Mucosa of descending colon (tissue), 3 donors: Measurements from ENCODE around the gene MAP6. TPM values are rescaled to one million over a fixed set of nuclear protein-coding genes. Genes with fewer than 3 reads are reported as not detected.

Source experiments
- ATAC-seq: fragments of 200-7000 bp; cut with Tn5 transposase; one replicate; pipeline ENCODE4 v1.9.1; 2020; ENCODE audit warnings: mild to moderate bottlenecking, moderate library complexity
- DNase-seq, 3 donors: peaks; one replicate each; pipeline ENCODE4 v3.0.0-alpha.2; 2020
- H3K36me3 ChIP-seq: fragments of 200-600 bp; one replicate; pipeline ENCODE4 v1.8.0; 2021; ENCODE audit warnings: low read depth, mild to moderate bottlenecking
- H3K4me1 ChIP-seq: fragments of 200-600 bp; one replicate; pipeline ENCODE4 v1.8.0; 2021; ENCODE audit warnings: low read depth, mild to moderate bottlenecking
- H3K4me3 ChIP-seq: fragments of 200-600 bp; one replicate; pipeline ENCODE4 v1.8.0; 2021; ENCODE audit warnings: mild to moderate bottlenecking
- H3K9me3 ChIP-seq: fragments of 200-600 bp; one replicate; pipeline ENCODE4 v1.8.0; 2021; ENCODE audit warnings: mild to moderate bottlenecking
- intact Hi-C, 2 donors: fragments of 100-400 bp; cut with DNase I in 1 of 2; cut with micrococcal nuclease in 1 of 2; formaldehyde crosslinking; loops; one replicate each; pipeline versions ENCODE4 v1.11.0 to v1.11.1; 2022; cut with DNase I, micrococcal nuclease
- total RNA-seq, 3 donors: library from RNA; stranded (reverse); fragmentation: NEBNext Ultra II Directional in 2 of 3; extraction: Animal tissue kit (Norgen Biotek cat#: 25700) in 2 of 3; gene quantifications; one replicate each; pipeline versions ENCODE4 v1.2.1 to v1.2.4, GENCODE V29; 2021 to 2023
- TF ChIP-seq, protein P1 (sequence below): fragments of 200-600 bp; IDR thresholded peaks from one replicate; pipeline ENCODE4 v1.8.0; 2022; ENCODE audit warnings: antibody characterized with exemption, mild to moderate bottlenecking
- donor health status: DM: no; HTN: no; CAD: no; lungs with moderate emphysema.
- donor health status: DM: no; HTN: no; CAD: no.
- donor health status: DM: no; HTN: yes; CAD: no.

The MAP6 gene
- total RNA-seq, 3 donors from 2014 or later = 0.84 to 17.7 (median 1.9) TPM

- ATAC-seq (no peak), DNase-seq (no peak)
- no peak overlapping the region for H3K4me3 ChIP-seq
- no peaks in the 10 kb centered on the region for H3K36me3 ChIP-seq
- H3K4me1 ChIP-seq = peaks cover 12% of the 10 kb centered on the region
- no peaks in the 10 kb centered on the region for H3K9me3 ChIP-seq
- intact Hi-C loops = no loop called here
- TF ChIP-seq, protein P1, sequence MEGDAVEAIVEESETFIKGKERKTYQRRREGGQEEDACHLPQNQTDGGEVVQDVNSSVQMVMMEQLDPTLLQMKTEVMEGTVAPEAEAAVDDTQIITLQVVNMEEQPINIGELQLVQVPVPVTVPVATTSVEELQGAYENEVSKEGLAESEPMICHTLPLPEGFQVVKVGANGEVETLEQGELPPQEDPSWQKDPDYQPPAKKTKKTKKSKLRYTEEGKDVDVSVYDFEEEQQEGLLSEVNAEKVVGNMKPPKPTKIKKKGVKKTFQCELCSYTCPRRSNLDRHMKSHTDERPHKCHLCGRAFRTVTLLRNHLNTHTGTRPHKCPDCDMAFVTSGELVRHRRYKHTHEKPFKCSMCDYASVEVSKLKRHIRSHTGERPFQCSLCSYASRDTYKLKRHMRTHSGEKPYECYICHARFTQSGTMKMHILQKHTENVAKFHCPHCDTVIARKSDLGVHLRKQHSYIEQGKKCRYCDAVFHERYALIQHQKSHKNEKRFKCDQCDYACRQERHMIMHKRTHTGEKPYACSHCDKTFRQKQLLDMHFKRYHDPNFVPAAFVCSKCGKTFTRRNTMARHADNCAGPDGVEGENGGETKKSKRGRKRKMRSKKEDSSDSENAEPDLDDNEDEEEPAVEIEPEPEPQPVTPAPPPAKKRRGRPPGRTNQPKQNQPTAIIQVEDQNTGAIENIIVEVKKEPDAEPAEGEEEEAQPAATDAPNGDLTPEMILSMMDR = no peak
Measured at GRCh38 chr11:75555079-75555811, 113.6 kb downstream of the MAP6 start.

GRCh38 chr11:75554258-75555022, 114.4 kb downstream of the MAP6 start:
- intact Hi-C loops = no loop called here
- no peak overlapping the region for H3K4me3 ChIP-seq
- TF ChIP-seq, protein P1 = no peak

GRCh38 chr11:75553889-75554257, 115.0 kb downstream of the MAP6 start:
- no peak for ATAC-seq
- Histone ChIP-seq H3K4me1 (peaks cover 11% of the 10 kb centered on the region), H3K9me3 (no peaks in the 10 kb centered on the region), H3K4me3 (no peak overlapping the region), H3K36me3 (no peaks in the 10 kb centered on the region)
- no peak for DNase-seq
- intact Hi-C loops = no loop called here
- TF ChIP-seq, protein P1 = no peak

More at GRCh38 chr11:75554258-75555022, 114.4 kb downstream of the MAP6 start:
- Histone ChIP-seq H3K36me3 (no peaks in the 10 kb centered on the region), H3K4me1 (peaks cover 12% of the 10 kb centered on the region), H3K9me3 (no peaks in the 10 kb centered on the region)
- peak; percentile 74 for ATAC-seq
- DNase-seq = peak; percentile 71 to 88 (median 78)

- Histone ChIP-seq H3K36me3 (no peaks in the 10 kb centered on the region), H3K4me1 (peaks cover 4% of the 10 kb centered on the region), H3K4me3 (no peak overlapping the region), H3K9me3 (no peaks in the 10 kb centered on the region)
- intact Hi-C loops = no loop called here
- no peak for ATAC-seq
- no peak for DNase-seq
- TF ChIP-seq, protein P1 = no peak
Measured at GRCh38 chr11:75553182-75553581, 115.7 kb downstream of the MAP6 start.

DNA sequence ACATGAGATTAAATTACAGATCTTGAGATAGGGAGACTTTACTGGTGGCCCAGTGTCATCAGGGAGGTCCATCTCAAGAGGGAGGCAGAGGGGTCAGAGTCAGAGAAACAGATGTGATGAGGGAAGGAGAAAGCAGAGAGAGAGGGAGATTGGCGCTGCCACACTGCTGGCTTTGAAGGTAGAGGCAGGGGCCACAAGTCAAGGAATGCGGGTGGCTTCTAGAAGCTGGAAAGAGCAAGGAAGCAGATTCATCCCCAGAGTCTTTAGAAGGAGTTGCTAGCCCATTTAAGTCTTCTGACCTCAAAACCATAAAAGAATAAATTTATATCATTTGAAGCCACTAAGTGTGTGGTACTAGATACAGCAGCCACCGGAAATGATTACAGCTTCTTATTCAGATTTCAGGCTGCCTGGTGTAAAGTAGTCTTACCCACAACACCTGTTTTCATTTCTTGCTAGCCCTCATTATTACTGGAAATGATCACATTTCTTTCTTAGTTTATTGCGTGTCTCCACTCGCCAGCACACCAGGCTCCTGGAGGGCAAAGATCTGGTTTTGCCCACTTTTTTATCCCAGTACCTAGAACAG, 119.4 kb downstream of the MAP6 start:
- Histone ChIP-seq H3K4me1 (no peaks in the 10 kb centered on the region), H3K9me3 (no peaks in the 10 kb centered on the region), H3K4me3 (no peak overlapping the region), H3K36me3 (no peaks in the 10 kb centered on the region)
- intact Hi-C loops = no loop called here
- TF ChIP-seq, protein P1 = no peak
- ATAC-seq (no peak), DNase-seq (no peak)
